NCI-H1092 (cell line): ENCODE measurements around the gene GPR141.

Experiments
- DNase-seq: peaks from one replicate; lab custom pipeline; 2025; lab: John Stamatoyannopoulos, UW

The GPR141 gene, protein sequence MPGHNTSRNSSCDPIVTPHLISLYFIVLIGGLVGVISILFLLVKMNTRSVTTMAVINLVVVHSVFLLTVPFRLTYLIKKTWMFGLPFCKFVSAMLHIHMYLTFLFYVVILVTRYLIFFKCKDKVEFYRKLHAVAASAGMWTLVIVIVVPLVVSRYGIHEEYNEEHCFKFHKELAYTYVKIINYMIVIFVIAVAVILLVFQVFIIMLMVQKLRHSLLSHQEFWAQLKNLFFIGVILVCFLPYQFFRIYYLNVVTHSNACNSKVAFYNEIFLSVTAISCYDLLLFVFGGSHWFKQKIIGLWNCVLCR

DNA sequence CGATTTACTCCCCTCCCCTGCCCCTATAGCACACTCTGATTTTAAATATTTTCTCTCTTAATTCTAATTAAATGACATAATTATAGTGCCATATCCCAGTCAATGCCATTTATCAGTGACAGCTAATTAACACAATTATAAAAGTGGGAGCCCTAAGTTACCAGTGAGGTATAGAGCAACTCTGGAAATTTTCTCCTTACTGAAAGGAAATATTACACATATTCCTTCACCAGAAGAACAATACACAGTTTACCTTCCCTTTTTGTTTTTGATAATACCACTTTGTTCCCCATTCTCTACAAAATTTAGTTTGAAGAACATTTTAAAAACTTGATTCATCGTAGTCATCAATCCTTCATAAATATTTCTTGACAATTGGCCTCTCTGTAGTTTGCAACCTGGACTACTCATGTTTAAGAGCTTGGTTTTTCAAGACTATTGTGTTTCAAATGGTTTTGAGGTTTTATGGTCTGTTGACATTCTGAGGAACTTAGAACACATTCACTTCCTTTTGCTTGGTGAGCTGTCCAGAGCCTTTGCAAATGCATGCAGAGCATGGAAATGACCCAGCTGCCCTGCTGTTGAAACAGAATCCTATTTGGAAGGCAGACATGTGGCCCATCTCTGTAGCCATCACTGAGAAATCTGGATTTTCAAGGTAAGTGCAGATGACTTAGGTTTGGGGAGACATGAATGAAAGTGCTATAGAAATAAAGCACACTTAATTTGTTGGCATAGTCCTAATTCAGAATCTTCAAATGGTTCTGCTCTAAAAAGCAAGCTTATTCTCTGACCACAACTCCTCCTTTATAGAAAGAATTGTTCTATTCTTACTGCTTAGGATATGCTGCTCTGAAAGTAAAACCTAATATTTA, at the start of gene GPR141:
GPR141 (plus strand) TSS at position 521 of the 875 bp plus-strand sequence. CDS start 56,628 bp downstream, outside the sequence.
- no peak for DNase-seq

DNA sequence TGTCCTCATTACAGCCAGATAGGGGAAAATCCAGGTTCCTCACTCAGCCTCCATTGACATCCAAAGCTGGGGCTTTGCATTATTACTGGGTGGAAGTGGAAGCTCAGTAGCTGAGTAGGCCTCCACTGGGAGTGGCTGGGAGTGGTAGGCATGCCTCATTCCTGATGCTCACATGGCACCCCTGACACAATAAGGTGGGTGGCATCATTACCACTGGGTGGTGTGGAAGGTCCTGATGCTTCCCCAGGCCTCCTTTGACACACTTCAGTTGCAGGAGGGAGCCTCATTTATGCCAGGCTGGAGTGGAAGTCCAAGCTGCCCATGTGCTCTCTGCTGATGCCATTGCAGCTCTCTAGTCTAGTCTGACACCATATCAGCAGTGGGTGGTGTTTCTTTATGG, 48.2 kb upstream of the GPR141 start:
- no peak for DNase-seq

DNA sequence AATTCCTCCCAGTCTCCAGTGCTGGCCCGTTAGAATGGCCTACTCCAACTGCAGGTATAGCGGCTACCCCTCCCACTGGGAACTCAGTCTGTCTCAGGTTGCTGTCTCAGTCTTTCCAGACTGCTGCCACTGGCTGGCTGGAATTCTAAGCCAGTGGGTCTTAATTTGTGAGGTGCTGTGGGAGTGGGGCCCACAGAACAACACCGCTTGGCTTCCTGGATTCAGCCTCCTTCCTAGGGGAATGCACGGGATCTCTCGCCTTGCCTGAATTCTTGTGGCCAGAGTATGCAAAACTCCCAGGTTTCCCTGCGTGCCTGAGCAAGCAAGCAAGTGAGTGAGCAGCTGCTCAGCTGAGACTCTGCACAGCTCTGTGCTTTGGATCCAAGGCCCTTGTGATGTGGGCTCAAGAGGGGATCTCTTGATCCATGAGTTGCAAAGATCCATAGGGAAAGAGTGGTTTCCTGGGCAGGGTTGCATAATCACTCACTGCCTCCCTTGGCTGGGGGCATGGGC, 41.5 kb upstream of the GPR141 start:
- no peak for DNase-seq

DNA sequence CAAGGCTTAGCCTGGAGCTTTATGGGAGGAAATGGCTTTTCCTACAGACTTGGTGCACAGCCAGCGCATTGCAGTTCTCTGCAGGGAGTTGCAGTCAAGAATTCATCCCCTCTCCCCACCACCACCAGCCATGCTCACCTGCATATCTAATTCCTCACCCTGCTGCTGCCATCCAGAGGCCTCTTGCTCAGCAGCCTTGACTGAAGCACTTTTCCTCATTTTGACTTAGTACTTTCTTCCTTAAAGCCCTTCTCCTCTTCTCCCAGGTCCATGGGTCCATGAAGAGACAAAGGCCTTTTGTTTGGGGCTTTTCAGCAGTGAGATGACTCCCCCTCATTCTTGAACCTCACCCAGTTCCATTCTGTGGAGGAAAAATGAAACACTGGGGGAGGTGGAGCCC, 39.7 kb upstream of the GPR141 start:
- DNase-seq, result no peak

DNA sequence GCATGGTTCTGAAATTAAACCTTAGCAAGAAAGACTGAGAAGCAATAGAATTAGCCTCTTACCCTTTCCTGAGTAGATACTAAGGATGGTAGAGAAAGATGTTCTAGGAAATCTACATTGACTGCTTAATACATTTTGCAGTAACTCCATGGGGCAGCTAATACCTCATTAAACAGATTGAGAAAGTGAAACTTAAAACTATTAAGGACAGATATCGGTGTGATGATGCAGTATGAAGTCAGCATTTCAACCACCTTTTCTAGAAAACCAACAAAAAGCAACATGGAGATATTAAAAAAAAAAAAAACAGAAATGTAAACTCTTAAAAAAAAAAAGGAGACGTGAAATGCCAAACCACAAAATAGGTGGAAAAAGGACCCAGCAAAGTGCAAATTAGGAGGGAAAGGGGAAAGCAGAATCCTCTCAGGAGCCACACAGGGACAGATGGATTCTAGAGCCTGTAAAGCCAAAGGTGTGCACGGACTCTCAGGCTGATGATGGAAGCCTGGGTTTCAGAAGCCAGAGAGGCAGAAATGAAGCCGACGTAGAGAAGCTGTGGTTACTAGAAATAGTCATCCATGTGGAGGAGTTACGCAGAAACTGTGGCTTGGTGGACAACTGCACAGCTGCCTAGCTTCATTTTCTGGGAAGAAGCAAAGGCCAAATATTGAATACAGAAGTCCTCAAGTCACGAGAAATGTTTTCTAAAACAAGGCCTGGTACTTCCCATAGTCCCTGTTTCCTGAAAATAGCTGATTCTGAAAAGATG, 38.1 kb upstream of the GPR141 start:
- DNase-seq, result no peak

DNA sequence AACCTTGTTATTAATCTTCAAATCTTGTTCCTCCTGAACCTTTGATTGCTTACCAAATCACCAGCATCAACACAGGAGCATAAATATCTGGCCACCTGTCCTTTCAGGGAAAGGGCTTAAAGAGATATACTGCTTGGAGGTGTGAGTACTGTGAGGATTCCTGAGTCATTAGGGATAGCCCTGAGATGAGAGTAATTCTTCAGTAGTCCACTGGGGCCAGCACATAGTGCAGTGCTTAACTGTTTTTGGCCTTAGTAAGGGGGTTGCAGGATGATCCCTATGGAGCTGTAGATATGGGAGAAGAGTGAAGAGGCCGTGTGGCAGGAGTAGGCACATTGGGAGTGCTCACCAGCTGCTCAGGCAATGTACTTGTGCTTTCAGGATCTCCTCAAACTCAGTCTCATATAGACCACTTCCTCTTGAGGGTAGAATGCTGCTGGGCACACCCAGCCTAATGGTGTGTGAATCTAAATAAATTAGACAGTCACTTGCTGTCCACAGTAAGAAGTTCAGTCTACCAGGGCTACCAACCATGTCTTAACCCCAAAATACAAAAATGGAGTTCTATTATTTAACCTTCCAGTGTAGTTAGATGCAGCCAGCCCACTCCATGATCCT, 26.5 kb upstream of the GPR141 start:
- DNase-seq, result no peak

DNA sequence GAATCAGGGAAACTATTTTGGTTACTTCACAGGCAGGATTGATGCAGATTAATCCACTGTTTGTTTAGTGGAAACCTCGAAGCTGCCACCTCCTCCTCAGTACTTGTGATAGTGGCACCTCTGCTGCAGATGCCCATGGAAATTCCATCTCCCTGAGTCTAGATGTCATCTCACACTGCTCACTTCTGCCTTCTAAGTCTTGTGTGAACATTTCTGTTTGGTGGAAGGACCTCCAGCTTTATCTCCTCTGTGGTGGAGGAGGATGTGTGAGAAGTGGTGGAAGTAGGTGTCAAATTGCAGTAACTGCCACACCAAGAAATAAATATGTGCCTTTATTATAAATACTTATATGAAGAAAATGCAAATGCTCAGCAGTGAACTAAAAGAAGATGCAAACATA, 25.8 kb upstream of the GPR141 start:
- DNase-seq, result no peak

DNA sequence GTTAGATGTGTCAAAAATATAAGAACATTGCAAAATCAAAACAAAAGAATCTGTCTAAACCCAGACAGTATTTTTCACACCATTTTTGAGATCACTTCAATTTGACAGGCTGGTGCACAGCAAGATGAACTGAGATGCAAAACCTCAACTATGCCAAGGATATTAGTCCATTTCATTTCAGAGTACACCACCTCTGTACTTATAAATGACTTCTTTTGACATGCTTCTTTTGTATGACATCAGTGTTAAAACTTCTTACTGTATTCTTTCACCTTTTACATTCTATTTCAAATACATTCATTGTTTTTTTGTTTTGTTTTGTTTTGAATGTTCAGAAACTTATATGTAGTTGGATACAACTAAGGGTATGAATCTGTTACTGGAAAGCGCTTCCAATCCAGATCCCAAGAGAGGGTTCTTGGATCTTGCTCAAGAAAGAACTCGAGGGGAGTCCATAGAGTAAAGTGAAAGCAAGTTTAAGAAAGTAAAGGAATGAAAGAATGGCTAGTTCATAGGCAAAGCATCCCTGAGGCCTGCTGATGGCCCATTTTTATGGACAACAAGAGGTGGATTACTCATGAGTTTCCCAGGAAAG, 23.5 kb upstream of the GPR141 start:
- DNase-seq, result no peak

DNA sequence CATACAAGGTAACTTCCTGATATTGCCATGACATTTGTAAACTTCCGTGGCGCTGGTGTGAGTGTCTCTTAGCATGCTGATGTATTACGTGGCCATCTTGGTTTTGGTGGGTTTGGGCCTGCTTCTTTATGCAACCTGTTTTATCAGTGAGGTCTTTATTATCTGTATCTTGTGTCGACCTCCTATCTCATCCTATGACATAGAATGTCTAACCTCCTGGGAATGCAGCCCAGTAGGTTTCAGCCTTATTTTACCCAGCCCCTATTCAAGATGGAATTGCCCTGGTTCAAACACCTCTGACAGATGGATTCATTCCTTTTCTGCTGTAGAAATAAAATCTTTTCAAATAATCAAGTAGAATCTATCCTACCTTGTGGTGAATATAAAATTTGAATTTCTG, 23.0 kb upstream of the GPR141 start:
- DNase-seq, result no peak

DNA sequence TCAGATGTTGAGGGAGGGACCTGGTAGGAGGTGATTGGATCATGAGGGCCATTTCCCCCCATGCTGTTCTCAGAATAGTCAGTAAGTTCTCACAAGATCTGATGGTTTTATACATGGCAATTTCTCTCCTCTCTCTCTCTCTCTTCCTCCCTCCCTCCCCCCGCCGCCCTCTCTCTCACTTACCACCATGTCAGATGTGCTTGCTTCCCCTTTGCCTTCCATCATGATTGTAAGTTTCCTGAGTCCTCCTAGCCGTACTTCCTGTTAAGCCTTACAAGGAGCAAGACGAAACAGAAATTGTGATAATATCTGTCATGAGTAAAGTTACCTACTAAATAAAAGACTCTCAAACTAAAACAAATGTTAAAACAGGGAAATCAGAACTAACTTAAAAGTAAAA, 19.9 kb upstream of the GPR141 start:
- DNase-seq, result no peak

DNA sequence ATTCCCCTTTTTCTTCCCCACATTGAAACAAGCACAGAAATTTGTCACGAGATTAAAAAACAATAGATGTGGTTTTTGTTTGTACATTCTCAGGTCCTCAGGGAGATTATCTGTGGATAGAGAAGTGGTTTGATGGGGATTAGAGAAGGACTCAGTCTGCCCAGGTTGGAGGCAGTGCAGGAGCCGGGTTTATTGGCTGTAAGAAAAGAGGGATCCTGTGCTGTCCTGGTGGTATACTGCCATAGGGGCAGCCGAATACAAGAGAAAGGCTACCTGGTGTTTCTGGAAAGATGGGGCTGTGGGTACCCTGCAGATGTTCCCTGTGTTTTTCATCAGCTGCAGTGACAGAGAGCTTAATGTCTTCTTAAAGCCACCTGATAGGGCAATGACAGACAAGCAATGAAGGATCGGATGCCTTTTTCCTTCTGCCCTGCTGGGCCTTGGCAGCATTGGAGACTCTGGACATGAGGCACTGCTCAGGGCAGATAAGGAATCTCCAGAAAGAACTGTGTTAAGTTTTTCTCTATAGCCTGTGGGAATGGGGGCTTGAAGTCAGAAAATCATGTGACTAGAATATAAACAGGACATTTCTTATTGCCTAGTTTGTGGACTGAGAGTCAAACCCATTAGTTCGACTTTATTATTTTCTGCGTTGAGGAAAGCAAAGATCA, 18.1 kb upstream of the GPR141 start:
- DNase-seq, result no peak

DNA sequence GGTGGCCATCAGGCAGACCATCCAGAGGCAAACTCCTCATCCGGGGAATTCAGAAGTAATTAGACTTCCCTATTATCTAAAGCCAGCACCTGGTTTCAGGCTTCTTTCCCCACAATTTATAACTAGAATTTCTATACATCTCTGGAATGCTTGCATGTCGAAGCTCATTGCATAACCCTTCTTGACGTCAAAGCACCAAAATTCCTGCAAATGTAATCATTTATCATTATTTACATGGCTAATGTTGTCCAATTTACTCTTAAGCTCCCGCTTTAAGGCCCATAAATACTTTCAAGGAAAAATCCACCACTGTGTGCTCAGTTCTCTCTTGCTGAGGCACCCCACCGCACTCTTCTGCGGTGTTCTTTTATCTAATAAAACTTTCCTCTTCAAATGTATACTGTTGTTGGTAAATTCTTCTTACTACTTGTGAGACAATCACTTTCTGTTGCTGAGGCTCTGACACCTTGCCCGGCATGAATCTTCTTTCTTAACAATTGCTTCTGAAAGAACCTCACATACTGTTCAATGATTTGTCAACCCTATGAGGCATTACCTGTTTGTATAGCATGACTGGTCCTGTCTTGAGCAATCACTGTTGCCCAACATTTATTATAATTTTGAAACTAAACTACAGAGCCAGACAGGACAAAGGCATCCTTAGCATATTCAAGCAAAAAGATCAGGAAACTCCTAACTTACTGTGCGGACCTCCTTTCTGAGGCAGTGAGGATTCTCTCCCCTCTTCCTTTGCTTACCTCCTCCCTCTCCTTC, 17.4 kb upstream of the GPR141 start:
- no peak for DNase-seq

DNA sequence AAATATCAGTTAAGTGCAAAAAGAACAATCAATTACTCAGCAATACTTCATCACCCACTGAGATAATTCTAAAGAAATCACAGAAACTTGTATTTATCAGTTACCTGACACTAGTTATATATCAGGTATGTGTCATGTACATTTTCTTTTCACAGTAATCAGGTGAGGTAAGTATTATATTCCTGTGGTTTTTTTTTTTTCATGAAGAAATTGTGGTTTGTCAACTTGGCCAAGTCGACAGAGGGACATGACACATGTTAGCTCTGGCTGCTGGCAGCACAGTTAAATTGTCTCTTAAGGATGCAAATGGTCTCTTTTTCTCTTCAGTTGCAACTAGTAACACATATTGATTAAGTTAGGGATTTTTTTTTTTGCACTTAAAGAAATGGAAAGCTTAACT, 13.7 kb upstream of the GPR141 start:
- DNase-seq, result no peak

DNA sequence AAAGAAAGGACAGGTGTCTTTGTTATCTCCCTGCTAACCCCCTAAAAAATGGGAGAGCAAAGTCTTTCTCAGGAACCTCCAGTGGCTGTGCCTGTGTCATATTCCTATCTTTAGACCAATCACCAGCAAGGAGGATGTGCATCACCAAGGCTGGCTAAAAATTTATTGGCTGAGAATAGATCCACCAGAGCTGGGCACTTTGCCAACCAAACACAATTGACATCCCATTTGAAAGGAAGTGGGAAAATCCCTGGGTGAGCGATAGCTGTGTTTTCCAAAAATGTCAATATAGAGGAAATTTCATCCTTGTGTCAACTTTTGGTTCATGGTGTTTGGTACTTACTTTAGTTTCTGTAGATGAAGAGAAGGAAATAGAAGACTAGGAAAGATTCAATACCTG, 13.1 kb upstream of the GPR141 start:
- DNase-seq, result no peak

DNA sequence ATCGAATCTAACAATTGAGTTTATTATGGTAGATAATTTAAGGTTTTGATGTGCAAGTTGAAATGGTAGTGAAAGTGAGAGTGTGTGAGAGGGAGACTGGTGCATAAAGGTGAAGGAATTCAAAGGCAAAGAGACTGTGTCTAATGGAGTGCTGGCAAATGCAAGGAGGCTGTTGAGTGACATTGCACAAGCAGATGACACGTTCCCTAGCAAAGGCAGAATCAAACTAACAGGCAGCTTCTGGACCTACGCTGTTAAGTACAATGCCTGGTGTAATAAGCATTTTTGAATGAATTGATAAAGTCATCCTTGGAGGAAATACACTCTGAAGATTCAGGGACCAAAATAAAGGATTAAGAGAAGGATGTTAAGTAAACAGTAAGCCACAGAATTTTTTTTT, 11.7 kb upstream of the GPR141 start:
- no peak for DNase-seq

DNA sequence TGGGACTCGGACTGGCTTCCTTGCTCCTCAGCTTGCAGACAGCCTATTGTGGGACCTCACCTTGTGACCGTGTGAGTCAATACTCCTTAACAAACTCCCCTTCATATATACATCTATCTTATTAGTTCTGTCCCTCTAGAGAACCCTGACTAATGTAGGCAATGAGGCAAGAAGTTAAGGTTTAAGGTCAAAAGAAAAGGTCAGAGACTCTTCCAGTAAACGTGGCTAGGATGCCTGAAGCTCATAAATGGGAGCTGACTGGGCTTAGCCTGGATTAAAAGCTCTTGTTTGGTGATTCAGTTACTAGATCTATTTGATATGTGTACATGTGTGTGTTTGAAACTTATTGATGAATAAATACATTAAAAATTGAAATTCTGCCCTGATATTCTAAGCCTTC, 10.6 kb upstream of the GPR141 start:
- DNase-seq, result no peak

DNA sequence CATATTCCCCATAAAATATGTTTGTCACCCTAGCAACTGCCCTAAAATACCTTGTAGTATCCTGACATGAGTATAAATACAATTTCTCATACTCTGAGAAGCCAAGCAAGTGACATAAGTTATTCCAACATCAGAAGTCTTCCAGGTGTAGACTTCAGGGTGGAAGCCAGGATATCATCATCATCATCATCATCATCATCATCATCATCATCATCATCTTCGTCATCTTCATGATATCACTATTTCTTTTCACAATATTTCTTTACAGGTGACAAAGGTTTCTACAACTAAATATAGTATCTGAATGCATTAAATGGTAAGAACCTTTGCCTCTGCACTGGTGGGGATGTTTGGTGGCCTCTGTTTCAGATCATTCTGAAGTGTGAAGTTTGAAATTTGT, 10.0 kb upstream of the GPR141 start:
- DNase-seq, result no peak

DNA sequence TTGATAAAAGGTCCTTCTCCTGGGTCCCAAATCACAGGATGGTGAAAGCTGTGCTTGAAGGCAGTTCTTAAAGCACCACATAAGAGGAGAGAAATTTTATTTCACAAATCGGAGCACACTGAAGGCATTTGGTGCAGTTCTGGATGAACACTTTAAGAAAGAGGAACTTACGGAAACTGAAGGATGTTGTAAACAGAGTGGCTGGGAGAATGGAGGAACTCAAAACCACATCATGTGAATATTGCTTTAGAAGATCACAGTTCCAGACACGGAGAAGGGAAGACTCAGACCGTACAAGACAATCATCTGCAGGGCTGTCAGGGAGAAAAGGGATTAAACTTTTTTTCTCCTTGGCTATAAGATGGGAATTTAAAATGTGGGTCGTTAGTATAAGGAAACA, 9.0 kb upstream of the GPR141 start:
- DNase-seq, result no peak

DNA sequence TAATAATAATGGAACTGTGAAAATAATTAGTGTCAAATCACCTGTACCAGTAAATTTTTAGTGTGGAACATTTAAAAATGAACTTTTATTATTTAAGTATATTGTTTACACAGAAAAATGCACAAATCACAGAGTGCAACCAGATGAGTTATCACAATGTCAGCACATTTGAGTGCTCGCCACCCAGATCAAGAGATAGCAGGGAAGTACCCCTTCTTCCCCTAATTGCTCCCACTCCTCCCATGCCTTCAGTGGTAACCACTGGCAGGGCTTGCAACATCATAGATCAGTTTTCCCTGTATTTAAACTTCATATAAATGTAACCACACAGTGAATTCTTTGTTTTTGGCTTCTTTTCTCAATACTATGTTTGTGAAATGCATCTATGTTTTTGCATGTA, 7.8 kb upstream of the GPR141 start:
- DNase-seq, result no peak

DNA sequence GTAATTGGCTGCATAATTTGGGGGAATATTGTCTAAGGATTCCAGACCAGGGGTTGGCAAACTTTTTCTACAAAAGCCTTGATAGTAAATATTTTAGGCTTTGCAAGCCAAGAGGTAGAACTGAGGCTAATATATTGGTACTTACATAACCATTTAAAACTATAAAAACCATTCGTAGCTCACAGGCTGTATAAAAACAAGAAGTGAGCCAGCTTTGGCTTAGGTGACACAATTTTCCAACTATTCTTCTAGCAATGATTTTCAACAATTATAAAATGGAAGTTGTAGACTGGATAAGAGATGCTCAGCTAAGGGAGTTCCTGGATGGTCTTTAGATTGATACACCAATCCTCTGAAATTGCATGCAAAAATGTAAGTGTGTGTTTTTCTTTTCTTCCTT, 1.4 kb downstream of the GPR141 start:
- DNase-seq, result no peak
